Measurements from ENCODE around the gene SLC16A6.
A peak's percentile ranks its signal among the peaks of the same experiment; 100 is the strongest.
"Not testable (repeated sequence)": the region's sequence is repeated elsewhere in the genome, so short reads cannot be mapped to it uniquely, and the experiment has no call there.

SLC16A6 gene

DNA sequence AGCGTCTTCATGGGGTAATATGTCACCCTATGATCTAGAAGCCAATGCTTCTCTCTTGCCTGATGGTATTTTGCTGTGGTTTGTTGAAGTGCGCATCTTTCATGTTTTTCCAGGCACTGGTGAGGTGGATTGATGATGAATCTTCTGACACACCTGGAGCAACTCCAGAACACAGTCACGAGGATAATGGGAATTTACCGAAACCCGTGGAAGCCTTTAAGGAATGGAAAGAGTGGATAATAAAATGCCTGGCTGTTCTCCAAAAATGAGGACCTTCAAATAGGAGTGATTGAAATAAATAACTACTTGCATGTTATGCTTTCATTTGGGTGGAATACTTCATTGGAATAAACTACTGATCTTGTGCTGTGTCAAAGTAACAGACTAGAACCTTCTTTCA lies 34.2 kb downstream of the SLC16A6 start:
- H3K27me3 ChIP-seq (ENCODE audit: control insufficient read depth, insufficient read depth, low read length); H3K4me1 ChIP-seq (ENCODE audit: control insufficient read depth, insufficient read depth, low read length); H3K36me3 ChIP-seq (ENCODE audit: insufficient read depth, low read length); H3K9me3 ChIP-seq (replicated peaks; ENCODE audit: low read length); H3K9ac ChIP-seq (ENCODE audit: low read depth, low read length); H3K4me3 ChIP-seq (ENCODE audit: low read length); H3K4me2 ChIP-seq (ENCODE audit: low read length): not testable (repeated sequence)

DNA sequence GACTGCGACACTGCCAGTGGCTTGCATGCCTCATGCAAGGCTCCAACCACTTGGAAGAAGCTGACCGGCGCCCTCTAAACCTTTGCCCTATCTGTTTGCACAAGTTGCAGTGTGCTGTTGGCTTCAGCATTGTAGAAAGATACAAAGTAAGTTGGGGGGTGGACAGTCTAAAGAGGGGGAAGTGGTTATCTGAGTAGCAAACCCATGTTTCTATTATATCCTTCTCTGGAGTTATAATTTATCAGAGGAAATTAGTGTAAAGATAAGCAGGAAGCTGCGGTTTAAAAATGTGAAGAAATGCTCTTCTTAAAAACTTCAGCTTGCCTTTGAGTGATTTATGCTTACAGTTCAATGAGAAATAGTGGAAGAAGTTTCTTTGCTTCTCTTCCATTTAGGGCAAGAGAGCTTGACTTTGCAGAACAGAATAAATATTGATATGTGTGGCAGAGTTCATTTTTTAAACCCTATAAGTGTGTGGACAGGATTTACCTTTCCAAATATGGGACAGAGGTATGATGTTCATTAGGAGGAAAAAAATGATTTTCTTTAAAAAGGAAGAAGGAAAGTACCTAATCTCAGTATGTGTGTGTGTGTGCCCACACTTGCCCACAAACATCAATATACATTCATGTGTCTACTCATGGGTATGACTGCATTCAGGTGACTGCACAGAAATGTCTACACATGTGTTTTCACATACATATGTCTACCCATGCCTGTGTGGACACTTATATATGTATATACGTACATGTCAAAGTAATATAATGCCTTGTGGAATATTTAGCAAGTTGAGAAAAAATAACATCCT lies 35.0 kb downstream of the SLC16A6 start:
- Histone ChIP-seq H3K9me3 (replicated peaks; ENCODE audit: low read length) (no peaks in the 10 kb centered on the region), H3K4me3 (ENCODE audit: low read length) (no peak overlapping the region), H3K4me2 (ENCODE audit: low read length) (no peak overlapping the region), H3K36me3 (ENCODE audit: insufficient read depth, low read length) (no peaks in the 10 kb centered on the region), H3K9ac (ENCODE audit: low read depth, low read length) (no peak overlapping the region), H3K4me1 (ENCODE audit: control insufficient read depth, insufficient read depth, low read length) (peaks cover 4% of the 10 kb centered on the region), H3K27me3 (ENCODE audit: control insufficient read depth, insufficient read depth, low read length) (no peaks in the 10 kb centered on the region)

DNA sequence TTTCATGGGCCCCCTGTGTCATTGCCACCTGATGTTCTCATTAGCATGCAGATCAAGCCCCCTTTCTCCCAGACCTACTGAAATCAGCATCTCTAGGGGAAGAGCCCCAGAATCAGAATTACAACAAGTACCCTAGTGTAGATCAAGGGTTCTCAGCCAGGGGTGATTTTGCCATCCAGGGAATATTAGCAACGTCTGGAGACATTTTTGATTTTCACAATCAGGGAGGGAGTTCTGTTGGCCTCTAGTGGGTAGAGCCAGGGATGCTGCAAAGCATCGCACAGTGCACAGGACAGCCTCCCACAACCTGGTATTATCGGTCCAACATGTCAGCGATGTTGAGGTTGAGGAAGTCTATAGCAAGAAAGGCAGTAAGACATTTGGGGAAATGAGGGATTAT lies 35.8 kb downstream of the SLC16A6 start:
- no peaks in the 10 kb centered on the region for H3K27me3 ChIP-seq (ENCODE audit: control insufficient read depth, insufficient read depth, low read length)
- no peak overlapping the region for H3K4me2 ChIP-seq (ENCODE audit: low read length)
- H3K36me3 ChIP-seq (ENCODE audit: insufficient read depth, low read length): peaks cover 3% of the 10 kb centered on the region
- no peaks in the 10 kb centered on the region for H3K9me3 ChIP-seq (replicated peaks; ENCODE audit: low read length)
- no peak overlapping the region for H3K4me3 ChIP-seq (ENCODE audit: low read length)
- H3K9ac ChIP-seq (ENCODE audit: low read depth, low read length): no peak overlapping the region
- peaks cover 4% of the 10 kb centered on the region for H3K4me1 ChIP-seq (ENCODE audit: control insufficient read depth, insufficient read depth, low read length)

DNA sequence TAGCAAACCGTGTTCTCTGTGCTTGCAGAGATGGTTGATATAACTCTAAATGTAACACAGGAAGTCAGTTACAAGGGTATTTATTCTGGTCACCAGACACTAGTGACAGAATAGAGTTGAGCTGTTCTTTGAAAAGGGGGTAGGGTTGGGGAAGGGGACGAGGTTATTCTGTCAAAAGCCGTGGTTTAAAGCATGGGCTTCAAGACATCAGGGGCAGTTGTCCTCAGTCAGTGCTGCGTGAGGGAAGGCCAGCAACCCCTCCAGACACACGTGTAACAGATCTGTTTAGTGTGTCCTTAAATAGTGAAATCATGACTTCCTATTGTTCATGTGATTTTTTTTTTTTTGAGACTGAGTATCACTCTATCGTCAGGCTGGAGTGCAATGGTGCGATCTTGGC lies 37.5 kb downstream of the SLC16A6 start:
- peaks cover 11% of the 10 kb centered on the region for H3K4me1 ChIP-seq (ENCODE audit: control insufficient read depth, insufficient read depth, low read length)
- not testable (repeated sequence) for H3K4me3 ChIP-seq (ENCODE audit: low read length); H3K9ac ChIP-seq (ENCODE audit: low read depth, low read length); H3K36me3 ChIP-seq (ENCODE audit: insufficient read depth, low read length); H3K4me2 ChIP-seq (ENCODE audit: low read length); H3K27me3 ChIP-seq (ENCODE audit: control insufficient read depth, insufficient read depth, low read length); H3K9me3 ChIP-seq (replicated peaks; ENCODE audit: low read length)

DNA sequence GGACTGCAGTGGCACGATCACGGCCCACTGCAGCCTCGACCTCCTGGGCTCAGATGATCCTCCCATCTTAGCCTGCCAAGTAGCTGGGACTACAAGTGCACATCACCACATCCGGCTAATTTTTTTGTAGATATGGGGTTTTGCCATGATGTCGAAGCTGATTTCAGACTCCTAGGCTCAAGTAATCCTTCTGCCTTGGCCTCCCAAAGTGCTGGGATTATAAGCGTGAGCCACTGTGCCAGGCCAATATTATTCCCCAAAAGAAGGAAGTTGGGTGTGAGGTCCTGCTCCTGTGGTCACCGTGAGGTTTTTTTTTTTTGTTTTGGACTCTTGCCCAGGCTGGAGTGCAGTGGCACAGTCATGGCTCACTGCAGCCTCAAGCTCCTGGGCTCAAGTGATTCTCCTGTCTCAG lies 41.6 kb downstream of the SLC16A6 start:
- no peak overlapping the region for H3K4me3 ChIP-seq (ENCODE audit: low read length)
- H3K9ac ChIP-seq (ENCODE audit: low read depth, low read length): peak overlapping the region; percentile 93
- peaks cover 12% of the 10 kb centered on the region for H3K4me1 ChIP-seq (ENCODE audit: control insufficient read depth, insufficient read depth, low read length)
- H3K27me3 ChIP-seq (ENCODE audit: control insufficient read depth, insufficient read depth, low read length): no peaks in the 10 kb centered on the region
- peak overlapping the region; percentile 97 for H3K4me2 ChIP-seq (ENCODE audit: low read length)
- H3K36me3 ChIP-seq (ENCODE audit: insufficient read depth, low read length): peaks cover 3% of the 10 kb centered on the region
- no peaks in the 10 kb centered on the region for H3K9me3 ChIP-seq (replicated peaks; ENCODE audit: low read length)

DNA sequence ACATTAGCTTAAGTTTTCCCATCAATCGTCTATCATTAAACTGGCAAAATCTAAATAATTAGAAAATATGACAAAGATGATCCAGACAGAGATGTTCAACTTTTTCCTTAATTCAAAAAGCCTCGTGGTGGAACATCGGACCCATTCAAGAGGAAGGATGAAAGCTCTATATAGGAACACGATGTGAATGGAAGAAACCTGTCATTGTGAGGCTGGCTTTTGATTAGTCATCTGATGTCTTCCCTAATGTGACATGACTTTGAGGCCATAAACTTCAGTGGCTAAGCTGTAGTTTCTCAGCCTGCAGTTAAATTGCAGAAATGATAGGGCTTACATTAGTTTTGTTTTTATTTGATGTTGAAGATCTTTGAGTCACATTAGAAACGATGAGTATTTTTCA lies 42.0 kb downstream of the SLC16A6 start:
- Histone ChIP-seq H3K36me3 (ENCODE audit: insufficient read depth, low read length) (peaks cover 3% of the 10 kb centered on the region), H3K9ac (ENCODE audit: low read depth, low read length) (peak overlapping the region; percentile 93), H3K4me1 (ENCODE audit: control insufficient read depth, insufficient read depth, low read length) (peaks cover 12% of the 10 kb centered on the region), H3K4me3 (ENCODE audit: low read length) (peak overlapping the region; percentile 92), H3K27me3 (ENCODE audit: control insufficient read depth, insufficient read depth, low read length) (no peaks in the 10 kb centered on the region), H3K9me3 (replicated peaks; ENCODE audit: low read length) (no peaks in the 10 kb centered on the region), H3K4me2 (ENCODE audit: low read length) (peak overlapping the region; percentile 97)

DNA sequence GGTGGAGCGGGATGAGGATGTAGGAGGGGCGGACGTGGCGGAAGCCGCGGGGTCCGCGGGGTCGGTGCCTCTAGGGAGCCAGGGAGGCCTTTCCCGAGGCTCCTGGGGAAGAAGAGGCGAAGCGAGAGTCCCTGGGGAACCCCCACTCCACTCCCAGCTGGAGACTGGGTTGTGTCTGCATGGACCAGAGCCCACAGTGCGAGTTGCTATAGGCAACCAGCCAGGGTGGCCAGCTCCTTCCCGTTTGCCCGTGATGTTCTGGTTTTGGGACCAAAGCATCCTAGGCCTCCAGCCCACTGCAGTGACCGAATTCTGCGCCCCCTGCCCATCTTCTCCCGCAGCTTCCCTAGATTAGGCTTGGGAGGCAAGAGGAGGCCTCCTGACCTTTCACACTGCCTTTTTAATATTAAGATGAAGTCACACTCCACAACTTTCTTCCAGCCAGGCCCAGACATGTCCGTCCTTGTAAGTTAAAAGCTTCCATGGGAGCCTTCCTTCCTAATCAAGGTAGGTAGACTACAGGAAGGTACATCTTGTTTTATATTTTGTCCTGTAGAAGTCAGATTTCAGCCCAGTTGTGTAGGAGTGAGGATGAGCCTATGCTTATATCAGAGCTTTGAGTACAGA lies 42.6 kb downstream of the SLC16A6 start:
- Histone ChIP-seq H3K27me3 (ENCODE audit: control insufficient read depth, insufficient read depth, low read length) (no peaks in the 10 kb centered on the region), H3K4me2 (ENCODE audit: low read length) (peak overlapping the region; percentile 97), H3K9ac (ENCODE audit: low read depth, low read length) (peak overlapping the region; percentile 93), H3K4me1 (ENCODE audit: control insufficient read depth, insufficient read depth, low read length) (peaks cover 12% of the 10 kb centered on the region), H3K9me3 (replicated peaks; ENCODE audit: low read length) (no peaks in the 10 kb centered on the region), H3K4me3 (ENCODE audit: low read length) (peak overlapping the region; percentile 92), H3K36me3 (ENCODE audit: insufficient read depth, low read length) (peaks cover 3% of the 10 kb centered on the region)

DNA sequence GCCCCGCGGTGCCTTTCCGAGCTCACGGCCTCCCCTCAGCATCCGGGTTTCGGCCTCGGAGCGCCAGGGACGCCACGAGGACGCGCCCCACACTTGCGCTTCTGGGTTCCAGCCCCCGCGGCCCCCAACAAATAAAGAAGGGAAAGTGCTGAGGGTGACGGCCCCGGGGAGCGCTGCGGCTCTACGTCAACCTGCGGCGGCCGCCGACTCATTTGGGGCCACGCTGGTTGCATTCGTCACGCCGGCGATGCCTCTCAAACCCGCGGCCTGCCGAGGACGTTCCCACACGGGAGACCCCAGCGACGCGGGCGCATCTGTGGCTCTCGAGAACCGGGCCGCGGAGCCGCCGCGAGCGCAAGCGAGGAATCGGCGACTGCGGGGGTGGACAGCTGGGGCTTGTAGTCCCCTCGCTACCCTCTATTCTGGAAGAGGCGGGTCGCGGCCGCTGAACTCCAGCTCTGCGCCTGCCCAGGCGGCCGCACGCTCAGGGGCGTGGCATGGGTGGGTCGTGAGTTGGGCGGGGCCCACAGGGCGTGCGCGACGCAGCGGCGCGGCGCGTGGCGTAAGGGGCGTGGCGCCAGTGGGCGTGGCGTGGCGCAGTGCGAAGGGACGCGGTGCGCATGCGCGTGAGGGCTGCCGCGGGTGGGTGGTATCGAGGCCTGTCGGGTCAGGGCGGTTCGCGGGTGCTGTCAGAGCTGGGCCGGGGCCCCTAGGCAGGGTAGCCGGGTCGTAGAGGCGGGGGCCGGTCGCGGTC lies 43.3 kb downstream of the SLC16A6 start, which contains the start of gene AMZ2:
Gene AMZ2 (plus strand): TSS at position 599 of the 754 bp plus-strand sequence. CDS start 2,145 bp downstream, outside the sequence.
- Histone ChIP-seq H3K4me2 (ENCODE audit: low read length) (peak within 1 kb of the TSS; percentile 97), H3K27me3 (ENCODE audit: control insufficient read depth, insufficient read depth, low read length) (no peaks in the 10 kb centered on the region), H3K36me3 (ENCODE audit: insufficient read depth, low read length) (peaks cover 3% of the 10 kb centered on the region), H3K4me3 (ENCODE audit: low read length) (peak within 1 kb of the TSS; percentile 92), H3K9me3 (replicated peaks; ENCODE audit: low read length) (no peaks in the 10 kb centered on the region), H3K9ac (ENCODE audit: low read depth, low read length) (peak within 1 kb of the TSS; percentile 93), H3K4me1 (ENCODE audit: control insufficient read depth, insufficient read depth, low read length) (peaks cover 12% of the 10 kb centered on the region)

DNA sequence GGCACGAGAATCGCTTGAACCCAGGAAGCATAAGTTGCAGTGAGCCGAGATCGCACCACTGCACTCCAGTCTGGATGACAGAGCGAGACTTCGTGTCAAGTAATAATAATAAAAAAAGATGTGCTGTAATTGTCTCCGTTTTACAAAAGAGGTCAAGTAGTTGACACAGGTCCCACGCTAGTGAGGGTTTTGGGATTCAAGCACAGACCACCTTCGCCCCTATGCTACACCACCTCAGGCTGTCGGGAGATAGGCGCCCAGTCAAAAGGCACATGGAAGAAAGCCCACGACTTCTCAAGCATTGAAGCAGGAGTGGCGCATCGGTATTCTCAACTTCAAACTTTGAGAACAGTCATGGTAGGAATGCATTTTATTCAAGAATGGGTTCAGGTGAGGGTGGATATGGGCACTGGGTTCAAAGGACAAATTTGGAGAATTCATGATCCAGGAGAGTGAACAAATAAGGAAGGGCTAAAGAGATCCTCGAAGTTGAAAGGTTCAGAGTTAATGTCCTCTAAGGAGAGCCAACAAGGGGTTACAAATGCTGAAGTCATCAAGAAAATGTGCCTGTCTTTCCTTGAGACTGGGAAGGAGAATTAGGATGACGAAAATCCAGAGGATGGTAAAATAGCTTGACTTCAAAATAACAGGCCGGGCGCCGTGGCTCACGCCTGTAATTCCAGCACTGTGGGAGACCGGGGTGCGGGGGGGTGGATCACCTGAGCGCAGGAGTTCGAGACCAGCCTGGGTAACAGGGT lies 44.5 kb downstream of the SLC16A6 start:
- Histone ChIP-seq H3K4me1 (ENCODE audit: control insufficient read depth, insufficient read depth, low read length) (peaks cover 12% of the 10 kb centered on the region), H3K9ac (ENCODE audit: low read depth, low read length) (no peak overlapping the region), H3K9me3 (replicated peaks; ENCODE audit: low read length) (no peaks in the 10 kb centered on the region), H3K4me2 (ENCODE audit: low read length) (peak overlapping the region; percentile 97), H3K27me3 (ENCODE audit: control insufficient read depth, insufficient read depth, low read length) (no peaks in the 10 kb centered on the region), H3K4me3 (ENCODE audit: low read length) (peak overlapping the region; percentile 92), H3K36me3 (ENCODE audit: insufficient read depth, low read length) (peaks cover 3% of the 10 kb centered on the region)

DNA sequence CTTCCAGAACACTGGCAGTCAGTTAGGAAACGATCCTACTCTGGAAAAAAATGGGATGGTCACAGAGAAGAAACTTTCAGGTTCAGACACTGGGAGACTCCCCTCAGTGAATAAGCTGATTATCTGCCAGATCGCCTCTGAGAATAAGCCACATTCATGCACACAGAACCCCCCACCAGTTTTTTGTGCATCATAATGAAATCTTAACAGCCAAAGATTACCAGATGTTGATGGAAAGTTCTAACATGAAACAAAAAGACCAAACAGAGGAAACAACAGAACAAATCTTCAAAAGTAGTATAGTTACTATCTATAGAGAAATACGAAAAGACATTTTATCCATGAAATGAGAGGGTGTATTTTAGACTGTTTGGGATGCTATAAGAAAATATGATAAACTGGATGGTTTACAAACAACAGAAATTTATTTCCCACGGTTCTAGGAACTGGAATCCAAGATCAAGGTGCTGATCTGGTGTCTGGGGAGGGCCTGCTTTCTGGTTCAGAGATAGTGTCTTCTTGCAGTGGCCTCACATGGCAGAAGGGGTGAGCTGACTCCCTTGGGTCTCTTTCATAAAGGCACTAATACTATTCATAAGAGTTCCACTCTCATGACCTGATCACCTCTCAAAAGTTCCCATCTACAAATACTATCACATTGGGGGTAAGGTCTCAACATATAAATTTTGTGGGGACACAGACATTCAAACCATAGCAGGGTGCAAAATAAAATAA lies 51.1 kb downstream of the SLC16A6 start:
- H3K4me2 ChIP-seq (ENCODE audit: low read length): no peak overlapping the region
- peaks cover 8% of the 10 kb centered on the region for H3K4me1 ChIP-seq (ENCODE audit: control insufficient read depth, insufficient read depth, low read length)
- H3K4me3 ChIP-seq (ENCODE audit: low read length): no peak overlapping the region
- H3K27me3 ChIP-seq (ENCODE audit: control insufficient read depth, insufficient read depth, low read length): no peaks in the 10 kb centered on the region
- H3K9ac ChIP-seq (ENCODE audit: low read depth, low read length): no peak overlapping the region
- H3K9me3 ChIP-seq (replicated peaks; ENCODE audit: low read length): no peaks in the 10 kb centered on the region
- H3K36me3 ChIP-seq (ENCODE audit: insufficient read depth, low read length): no peaks in the 10 kb centered on the region
